ENCODE measurements around the gene ERBB2. TPM values are rescaled to one million over a fixed set of nuclear protein-coding genes. Genes with fewer than 3 reads are reported as not detected.
"Not testable (repeated sequence)": the region's sequence is repeated elsewhere in the genome, so short reads cannot be mapped to it uniquely, and the experiment has no call there.

The ERBB2 gene
- total RNA-seq, 1 experiment from 2014 or later = 43.3 TPM

DNA sequence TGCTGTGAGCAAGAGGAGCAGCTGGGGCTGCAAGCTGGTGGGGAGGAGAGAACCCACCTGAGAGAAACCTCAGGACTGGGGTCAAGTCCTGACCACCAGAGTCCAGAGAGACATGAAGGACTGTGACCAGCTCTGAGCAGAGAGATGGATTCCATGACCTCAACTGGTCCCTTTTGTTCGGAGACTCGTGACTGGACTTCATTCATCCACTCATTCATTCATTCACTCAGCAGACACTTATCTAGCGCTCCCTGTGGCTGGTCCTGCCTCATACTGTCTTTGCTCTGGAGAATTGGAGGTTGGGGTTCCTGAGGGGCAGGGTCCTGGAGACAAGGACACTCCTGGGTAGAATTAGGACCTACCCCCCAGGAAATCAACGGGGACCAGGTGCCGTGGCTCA, 4.0 kb downstream of the ERBB2 start:
- DNase-seq (ENCODE audit: low spot score) = no peak

DNA sequence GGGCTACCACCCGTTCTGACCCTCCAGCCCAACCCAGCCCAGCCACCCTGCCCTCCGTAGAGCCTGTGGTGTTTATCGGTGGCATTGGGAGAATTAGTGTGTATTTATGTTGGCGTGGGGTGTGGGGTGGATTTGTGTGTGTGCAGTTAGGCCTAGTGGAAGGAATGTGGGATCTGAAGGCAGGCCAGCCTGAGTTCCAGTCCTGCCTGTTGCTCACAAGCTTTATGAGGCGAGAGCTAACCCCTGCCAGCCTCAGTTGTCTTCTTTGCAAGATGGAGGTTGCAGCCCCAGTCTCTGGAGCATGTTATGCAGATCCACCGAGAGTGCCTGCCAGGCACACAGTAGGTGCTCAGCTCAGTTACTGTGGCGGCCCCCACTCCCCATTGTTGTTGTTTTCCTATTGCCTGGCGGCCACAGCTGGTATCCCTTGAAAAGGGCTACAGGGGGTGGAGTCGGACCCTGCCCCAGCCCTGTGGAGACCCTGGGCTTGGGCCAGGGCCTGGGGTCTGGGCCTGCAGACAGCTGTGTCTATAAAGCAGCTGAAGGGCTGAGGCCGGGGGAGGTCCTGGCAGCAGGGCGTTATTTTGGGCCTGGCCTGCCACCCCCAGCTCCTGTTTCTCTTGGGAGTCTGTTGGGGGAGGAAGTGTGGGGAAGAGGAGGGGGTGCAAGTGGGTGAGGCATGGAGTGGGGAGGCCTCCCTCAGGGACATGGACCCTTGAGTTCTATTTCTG, 5.1 kb downstream of the ERBB2 start:
- no peak for DNase-seq (ENCODE audit: low spot score)

DNA sequence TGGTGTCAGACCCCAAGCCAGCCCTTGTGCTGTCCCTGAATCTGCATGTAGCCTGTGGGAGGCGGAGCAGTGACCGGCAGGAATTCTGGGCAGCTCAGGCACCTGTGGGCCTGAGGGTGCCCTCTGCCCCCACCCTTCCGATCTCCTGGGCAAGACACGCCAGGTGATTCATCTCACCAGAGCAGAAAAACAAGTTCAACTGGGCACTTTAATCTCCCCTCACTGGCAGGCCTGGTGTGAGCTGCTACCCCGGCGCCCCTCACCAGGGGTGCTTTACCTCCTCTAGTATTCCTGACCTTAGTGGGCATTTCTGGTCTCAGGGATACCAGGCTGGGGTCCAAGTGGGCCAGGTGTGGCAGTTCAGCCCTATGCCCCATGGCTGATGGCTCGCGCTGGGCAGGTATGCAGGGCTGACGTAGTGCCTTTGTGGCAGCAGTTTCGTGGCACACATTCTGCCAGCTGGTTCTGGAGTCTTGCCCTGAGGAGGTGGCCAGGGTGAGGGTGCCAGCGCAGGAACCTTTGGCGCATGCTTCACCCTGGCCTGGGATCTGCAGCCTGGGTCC, 6.0 kb downstream of the ERBB2 start:
- no peak for DNase-seq (ENCODE audit: low spot score)

DNA sequence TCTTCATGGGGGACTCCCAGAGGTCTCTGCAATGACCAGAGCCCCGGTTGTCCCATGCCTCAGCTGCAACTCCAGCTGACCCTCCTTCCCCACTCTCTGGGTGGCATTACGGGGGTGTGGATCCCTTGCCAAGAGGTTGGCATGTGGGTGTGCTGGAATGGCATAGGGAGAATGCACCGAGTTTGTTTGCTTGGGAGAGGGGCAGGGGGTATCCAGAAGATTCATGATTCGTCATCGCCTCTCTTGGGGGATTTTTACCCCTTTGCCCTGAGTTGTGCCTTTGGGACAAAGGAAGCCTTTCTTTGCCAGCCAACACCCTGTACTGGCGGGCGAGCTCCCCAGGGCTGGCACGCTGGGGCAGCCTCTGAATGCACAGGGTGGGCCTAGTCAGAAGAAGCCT, 6.5 kb downstream of the ERBB2 start:
- no peak for DNase-seq (ENCODE audit: low spot score)

DNA sequence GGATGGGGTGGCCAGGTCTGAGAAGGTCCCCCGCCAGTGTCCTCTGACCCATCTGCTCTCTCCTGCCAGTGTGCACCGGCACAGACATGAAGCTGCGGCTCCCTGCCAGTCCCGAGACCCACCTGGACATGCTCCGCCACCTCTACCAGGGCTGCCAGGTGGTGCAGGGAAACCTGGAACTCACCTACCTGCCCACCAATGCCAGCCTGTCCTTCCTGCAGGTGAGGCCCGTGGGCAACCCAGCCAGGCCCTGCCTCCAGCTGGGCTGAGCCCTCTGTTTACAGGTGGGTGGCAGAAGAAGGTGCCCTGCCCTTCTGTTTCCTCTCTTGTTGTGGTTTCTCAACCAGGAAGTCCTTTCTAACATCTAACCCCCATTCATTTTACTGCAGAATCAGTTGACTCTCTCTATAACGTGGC, 7.1 kb downstream of the ERBB2 start:
- no peak for DNase-seq (ENCODE audit: low spot score)

DNA sequence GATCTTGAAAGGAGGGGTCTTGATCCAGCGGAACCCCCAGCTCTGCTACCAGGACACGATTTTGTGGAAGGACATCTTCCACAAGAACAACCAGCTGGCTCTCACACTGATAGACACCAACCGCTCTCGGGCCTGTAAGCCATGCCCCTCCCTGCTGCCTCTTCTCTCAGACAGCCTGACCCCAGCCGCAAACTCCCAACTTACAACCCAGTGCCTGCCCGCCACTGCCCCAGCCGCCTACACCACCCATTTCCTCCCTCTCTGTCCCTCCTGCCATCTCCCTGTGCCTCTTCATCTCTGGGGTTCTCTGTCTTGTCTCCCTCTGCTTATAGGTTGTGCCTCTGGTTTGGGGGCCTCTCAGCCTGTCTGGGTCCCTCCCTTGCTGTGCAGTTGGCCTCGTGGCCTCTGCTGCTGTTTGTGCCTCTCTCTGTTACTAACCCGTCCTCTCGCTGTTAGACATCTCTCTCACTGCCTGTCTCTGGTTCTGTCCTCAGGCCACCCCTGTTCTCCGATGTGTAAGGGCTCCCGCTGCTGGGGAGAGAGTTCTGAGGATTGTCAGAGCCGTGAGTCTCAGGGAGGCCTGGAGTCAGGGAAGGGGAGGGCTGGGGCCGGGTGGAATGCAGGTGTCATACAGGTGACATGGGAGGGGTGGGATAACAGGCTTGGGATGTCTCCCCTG, 9.6 kb downstream of the ERBB2 start:
- DNase-seq (ENCODE audit: low spot score) = no peak

DNA sequence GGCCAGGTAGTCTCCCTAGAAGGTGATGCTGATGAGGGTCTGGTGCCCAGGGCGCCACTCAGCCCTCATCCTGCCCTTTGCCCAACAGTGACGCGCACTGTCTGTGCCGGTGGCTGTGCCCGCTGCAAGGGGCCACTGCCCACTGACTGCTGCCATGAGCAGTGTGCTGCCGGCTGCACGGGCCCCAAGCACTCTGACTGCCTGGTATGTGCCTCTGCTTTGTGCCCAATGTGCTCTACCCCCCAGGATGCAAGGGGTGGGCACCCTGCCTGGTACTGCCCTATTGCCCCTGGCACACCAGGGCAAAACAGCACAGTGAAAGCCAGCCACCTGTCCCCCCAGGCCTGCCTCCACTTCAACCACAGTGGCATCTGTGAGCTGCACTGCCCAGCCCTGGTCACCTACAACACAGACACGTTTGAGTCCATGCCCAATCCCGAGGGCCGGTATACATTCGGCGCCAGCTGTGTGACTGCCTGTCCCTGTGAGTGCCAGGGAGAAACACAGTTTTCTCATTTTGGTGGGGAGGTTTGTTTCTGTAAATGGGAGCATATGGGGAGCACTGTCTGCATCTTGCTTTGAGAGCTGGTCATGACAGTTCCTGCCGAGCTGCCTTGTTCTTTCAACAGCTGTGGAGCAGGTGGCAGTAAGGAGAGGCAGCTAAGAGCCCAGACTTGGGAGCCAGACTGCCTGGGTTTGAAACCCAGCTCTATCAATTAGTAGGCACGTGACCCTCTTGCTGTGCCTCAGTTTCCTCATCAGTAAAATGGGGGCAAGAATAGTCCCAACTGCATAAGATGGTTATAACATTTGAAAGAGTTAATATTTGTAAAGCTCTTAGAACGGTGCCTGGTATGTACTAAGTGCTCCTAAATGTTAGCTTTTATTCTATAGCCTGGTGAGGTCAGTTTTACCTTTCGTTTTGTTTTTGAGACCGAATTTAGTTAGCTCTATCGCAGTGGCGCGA, 10.4 kb downstream of the ERBB2 start:
- DNase-seq (ENCODE audit: low spot score) = no peak

DNA sequence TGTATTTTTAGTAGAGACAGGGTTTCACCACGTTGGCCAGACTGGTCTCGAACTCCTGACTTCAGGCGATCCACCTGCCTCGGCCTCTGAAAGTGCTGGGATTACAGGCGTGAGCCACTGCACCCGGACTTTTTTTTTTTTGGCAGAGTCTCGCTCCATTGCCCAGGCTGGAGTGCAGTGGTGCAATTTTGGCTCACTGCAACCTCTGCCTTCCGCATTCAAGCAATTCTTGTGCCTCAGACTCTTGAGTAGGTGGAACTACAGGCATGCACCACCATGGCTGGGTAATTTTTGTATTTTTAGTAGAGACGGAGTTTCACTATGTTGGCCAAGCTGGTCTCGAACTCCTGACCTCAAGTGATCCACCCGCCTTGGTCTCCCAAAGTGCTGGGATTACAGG, 11.2 kb downstream of the ERBB2 start:
- DNase-seq (ENCODE audit: low spot score) = not testable (repeated sequence)

DNA sequence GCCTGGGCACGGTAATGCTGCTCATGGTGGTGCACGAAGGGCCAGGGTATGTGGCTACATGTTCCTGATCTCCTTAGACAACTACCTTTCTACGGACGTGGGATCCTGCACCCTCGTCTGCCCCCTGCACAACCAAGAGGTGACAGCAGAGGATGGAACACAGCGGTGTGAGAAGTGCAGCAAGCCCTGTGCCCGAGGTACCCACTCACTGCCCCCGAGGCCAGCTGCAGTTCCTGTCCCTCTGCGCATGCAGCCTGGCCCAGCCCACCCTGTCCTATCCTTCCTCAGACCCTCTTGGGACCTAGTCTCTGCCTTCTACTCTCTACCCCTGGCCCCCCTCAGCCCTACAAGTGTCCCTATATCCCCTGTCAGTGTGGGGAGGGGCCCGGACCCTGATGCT, 12.0 kb downstream of the ERBB2 start:
- DNase-seq (ENCODE audit: low spot score) = no peak

DNA sequence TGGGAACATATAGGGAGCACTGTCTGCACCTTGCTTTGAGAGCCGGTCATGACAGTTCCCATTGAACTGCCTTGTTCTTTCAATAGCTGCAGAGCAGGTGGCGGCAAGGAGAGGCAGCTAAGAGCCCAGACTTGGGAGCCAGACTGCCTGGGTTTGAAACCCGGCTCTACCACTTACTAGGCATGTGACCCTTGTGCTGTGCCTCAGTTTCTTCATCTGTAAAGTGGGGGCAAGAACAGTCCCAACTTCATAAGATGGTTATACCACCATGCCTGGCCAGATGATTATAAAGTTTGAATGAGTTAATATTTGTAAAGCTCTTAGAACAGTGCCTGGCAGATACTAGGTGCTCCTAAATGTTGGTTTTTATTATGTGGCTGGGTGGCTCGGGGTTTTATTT, 14.4 kb downstream of the ERBB2 start:
- DNase-seq (ENCODE audit: low spot score) = no peak

DNA sequence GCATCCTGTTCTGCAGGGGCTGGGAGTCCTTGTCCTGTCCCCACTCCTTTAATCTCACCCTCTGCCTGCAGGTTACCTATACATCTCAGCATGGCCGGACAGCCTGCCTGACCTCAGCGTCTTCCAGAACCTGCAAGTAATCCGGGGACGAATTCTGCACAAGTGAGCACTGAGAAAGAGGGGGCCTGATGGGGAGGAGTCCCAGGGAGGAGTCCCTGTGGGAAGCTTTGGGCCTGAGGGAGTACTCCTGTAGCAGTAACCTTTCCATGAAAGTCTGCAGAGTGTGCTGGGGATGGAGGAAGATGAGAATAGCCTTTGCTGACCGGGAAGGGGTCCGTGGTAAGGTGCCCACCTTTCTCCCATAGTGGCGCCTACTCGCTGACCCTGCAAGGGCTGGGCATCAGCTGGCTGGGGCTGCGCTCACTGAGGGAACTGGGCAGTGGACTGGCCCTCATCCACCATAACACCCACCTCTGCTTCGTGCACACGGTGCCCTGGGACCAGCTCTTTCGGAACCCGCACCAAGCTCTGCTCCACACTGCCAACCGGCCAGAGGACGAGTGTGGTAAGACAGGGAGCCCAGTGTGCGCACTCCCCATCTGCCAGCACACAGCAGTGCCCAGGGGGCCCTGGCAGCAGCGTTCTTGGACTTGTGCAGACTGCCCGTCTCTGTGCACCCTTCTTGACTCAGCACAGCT, 15.7 kb downstream of the ERBB2 start:
- DNase-seq (ENCODE audit: low spot score) = no peak

DNA sequence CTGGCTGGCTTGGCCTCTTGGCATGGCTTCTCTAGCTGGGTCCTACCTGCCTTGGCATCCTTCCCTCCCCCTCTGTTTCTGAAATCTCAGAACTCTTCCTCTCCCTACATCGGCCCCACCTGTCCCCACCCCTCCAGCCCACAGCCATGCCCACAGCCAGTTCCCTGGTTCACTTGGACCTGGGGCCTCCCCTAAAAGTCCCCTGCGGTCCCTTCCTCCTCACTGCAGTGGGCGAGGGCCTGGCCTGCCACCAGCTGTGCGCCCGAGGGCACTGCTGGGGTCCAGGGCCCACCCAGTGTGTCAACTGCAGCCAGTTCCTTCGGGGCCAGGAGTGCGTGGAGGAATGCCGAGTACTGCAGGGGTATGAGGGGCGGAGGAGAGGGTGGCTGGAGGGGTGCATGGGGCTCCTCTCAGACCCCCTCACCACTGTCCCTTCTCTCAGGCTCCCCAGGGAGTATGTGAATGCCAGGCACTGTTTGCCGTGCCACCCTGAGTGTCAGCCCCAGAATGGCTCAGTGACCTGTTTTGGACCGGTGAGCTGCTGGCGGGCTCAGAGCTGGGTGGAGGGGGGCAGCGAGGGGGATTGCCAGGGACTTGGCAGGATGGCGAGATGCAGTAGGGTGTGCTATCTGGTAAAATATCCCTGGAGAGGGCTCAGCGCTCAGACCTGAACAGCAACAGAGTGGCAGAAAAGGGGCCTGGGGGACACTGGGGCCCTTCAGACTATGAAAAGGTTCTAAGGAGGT, 16.4 kb downstream of the ERBB2 start:
- no peak for DNase-seq (ENCODE audit: low spot score)

DNA sequence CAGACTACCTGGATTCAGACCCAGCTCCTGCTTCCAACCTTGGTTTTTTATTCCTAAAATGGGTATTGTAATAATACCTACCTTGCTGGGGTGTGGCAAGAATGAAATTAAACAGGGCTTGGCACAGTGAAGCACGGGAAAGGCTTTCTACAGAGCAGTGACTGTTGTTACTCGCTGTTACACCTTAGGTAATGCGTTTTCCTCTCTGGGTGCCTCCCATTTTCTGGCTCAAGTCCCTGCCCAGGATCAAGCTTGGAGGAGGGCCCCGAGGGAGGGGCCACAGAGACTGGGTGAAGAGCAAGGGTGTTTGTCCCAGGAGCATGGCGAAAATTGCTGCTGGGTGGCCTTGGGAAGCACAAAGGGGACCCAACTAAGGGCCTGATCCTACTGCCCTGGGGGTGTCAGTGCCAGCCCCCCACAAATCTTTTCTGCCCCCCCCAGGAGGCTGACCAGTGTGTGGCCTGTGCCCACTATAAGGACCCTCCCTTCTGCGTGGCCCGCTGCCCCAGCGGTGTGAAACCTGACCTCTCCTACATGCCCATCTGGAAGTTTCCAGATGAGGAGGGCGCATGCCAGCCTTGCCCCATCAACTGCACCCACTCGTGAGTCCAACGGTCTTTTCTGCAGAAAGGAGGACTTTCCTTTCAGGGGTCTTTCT, 17.1 kb downstream of the ERBB2 start:
- DNase-seq (ENCODE audit: low spot score) = no peak

DNA sequence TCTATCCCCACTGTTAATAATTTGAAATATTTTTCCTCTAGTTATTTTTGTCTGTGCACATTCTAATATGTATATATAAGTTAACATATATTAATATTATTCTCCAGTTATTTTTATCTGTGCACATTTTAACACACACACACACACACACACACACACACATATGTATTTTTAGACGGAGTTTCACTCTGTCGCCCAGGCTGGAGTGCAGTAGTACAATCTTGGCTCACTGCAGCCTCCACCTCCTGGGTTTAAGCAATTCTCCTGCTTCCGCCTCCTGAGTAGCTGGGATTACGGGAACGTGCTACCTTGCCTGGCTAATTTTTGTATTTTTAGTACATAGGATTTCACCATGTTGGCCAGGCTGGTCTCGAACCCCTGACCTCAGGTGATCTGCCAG, 17.8 kb downstream of the ERBB2 start:
- no peak for DNase-seq (ENCODE audit: low spot score)

DNA sequence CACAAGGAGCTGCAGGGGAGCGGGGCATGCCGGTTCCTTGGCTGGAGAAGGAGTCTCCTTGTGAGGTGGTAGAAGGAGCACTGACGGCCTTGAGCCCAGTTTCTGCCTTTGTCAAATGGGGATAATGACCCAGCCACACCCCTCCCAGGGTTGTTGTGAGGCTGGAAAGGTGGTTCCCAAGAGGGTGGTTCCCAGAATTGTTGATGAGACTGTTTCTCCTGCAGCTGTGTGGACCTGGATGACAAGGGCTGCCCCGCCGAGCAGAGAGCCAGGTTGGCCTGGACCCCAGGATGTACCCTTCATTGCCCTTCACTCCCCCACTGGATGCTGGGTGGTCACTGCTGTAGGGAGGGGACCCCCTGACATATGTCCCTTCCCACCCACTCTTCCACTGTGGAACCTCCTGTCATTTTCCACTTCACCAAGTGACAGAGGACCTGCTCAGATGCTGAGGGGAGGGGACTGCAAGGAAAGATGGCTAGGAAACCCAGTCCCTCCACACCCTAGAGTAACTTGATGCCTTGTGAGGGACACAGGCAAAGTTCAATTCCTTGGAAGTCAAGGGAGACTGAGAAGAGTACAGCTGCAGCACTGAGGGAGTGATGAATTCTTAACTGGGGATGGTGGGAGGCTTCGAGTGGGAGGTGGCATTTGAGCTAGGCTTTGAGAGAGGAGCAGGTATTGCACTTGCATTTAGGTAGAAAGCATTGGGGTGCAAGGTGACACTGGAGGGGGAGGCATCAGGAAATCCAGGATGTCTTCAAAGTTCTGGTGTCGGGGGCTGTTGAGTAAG, 19.9 kb downstream of the ERBB2 start:
- DNase-seq (ENCODE audit: low spot score) = no peak

DNA sequence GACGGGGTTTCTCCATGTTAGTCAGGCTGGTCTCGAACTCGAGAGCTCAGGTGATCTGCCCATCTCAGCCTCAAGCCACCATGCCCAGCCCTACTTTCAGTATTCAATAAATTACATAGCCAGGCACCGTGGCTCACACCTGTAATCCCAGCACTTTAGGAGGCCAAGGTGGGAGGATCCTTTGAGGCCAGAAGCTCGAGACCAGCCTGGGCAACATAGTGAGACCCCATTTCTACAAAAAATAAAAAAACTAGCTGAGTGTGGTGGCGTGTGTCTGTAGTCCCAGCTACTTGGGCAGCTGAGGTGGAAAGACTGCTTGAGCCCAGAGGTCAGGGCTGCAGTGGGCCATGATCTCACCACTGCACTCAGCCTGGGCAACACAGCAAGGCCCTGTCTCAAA, 22.2 kb downstream of the ERBB2 start:
- no peak for DNase-seq (ENCODE audit: low spot score)

DNA sequence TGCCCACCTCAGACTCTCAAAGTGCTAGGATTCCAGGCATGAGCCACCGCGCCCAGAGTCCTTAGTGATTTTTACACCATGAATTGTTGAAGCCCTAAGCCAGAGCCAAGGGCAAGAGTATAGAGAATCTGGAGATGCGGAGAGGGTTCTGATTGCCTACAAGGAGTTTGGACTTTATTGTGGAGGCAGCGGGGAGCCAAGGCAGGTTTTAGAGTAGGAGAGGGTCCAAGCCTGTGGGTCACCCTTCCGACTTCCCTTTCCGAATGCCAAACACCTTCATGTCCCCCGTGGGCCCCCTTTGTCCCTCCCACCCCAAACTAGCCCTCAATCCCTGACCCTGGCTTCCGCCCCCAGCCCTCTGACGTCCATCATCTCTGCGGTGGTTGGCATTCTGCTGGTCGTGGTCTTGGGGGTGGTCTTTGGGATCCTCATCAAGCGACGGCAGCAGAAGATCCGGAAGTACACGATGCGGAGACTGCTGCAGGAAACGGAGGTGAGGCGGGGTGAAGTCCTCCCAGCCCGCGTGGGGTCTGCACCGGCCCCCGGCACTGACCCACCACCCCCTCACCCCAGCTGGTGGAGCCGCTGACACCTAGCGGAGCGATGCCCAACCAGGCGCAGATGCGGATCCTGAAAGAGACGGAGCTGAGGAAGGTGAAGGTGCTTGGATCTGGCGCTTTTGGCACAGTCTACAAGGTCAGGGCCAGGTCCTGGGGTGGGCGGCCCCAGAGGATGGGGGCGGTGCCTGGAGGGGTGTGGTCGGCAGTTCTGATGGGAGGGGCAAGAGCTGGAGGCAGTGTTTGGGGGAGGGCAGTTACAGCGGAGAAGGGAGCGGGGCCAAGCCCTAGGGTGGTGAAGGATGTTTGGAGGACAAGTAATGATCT, 23.3 kb downstream of the ERBB2 start:
- DNase-seq (ENCODE audit: low spot score) = no peak

DNA sequence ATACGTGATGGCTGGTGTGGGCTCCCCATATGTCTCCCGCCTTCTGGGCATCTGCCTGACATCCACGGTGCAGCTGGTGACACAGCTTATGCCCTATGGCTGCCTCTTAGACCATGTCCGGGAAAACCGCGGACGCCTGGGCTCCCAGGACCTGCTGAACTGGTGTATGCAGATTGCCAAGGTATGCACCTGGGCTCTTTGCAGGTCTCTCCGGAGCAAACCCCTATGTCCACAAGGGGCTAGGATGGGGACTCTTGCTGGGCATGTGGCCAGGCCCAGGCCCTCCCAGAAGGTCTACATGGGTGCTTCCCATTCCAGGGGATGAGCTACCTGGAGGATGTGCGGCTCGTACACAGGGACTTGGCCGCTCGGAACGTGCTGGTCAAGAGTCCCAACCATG, 24.9 kb downstream of the ERBB2 start:
- DNase-seq (ENCODE audit: low spot score) = no peak

Measured in A172 (cell line).